ENCODE results near the gene MAML3.

MAML3 gene

DNA sequence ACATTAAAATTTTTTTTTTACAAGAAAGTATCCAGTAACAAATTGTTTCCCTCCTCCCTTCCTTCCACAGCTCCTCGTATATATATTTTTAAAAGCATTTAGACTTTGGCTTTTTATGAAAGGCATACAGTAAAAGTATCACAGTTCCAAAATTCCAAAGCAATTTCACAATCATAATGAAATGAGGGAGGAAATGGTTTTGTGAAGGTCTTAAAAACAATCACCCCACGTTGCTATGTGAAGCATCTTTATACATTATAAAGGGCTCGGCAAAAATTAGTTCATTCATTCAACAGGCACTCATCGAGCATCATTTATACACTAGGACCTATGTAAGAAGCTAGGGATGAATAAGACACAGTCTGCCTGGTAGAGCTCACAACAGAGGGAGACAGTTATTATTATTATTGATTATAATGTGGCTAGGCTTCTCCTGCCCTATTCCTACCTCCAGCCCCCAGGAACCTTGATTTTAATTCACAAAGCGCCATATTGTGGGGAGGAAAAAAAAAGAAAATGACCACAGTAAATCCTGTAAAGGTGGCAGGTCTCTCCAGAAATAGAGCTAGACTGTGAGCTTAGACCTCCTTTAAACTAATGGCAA lies 239.9 kb downstream of the MAML3 start:
- Histone ChIP-seq H3K4me2 (ENCODE audit: low read length) (no peak overlapping the region), H3K27me3 (ENCODE audit: control insufficient read depth, insufficient read depth, low read length) (no peaks in the 10 kb centered on the region), H3K4me3 (ENCODE audit: low read depth, low read length) (no peak overlapping the region), H3K4me1 (peaks cover 4% of the 10 kb centered on the region), H3K27ac (no peak overlapping the region), H3K9ac (no peak overlapping the region), H3K36me3 (ENCODE audit: control insufficient read depth, insufficient read depth, low read length) (no peaks in the 10 kb centered on the region), H3K79me2 (no peaks in the 10 kb centered on the region), H2AFZ (no peak overlapping the region), H3K9me3 (ENCODE audit: control insufficient read depth, low read length) (no peaks in the 10 kb centered on the region)
- TF ChIP-seq, protein P1, sequence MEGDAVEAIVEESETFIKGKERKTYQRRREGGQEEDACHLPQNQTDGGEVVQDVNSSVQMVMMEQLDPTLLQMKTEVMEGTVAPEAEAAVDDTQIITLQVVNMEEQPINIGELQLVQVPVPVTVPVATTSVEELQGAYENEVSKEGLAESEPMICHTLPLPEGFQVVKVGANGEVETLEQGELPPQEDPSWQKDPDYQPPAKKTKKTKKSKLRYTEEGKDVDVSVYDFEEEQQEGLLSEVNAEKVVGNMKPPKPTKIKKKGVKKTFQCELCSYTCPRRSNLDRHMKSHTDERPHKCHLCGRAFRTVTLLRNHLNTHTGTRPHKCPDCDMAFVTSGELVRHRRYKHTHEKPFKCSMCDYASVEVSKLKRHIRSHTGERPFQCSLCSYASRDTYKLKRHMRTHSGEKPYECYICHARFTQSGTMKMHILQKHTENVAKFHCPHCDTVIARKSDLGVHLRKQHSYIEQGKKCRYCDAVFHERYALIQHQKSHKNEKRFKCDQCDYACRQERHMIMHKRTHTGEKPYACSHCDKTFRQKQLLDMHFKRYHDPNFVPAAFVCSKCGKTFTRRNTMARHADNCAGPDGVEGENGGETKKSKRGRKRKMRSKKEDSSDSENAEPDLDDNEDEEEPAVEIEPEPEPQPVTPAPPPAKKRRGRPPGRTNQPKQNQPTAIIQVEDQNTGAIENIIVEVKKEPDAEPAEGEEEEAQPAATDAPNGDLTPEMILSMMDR (IDR thresholded peaks at IDR 0.05): no peak

DNA sequence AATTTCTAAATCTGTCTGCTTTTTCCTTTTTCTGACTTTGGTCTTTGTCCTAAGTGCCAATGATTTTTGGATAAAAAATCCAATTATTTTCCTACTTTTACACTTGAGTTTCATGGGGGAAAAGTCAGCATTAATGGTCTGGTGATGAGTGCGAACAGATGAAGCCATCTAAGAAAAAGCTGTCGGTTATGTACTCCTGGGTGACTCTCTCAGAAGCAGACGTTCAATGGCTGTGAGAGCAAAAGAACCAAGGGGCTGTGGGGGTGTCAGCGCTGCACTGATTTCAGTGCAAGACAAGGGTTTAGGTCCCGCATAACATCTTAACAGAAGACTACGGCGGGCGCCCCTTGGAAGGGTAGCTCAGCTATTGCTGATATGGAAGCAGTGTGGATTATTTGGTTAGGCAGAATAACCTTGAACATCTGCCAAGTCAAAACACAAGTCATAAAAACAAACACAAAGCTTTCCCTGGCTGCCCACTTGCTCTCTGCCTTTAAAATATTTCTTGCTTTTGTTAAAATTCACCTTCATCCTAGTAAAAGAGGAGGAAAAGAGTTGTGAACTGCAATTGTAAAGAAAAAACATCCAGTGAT lies 240.5 kb downstream of the MAML3 start:
- Histone ChIP-seq H3K27me3 (ENCODE audit: control insufficient read depth, insufficient read depth, low read length) (no peaks in the 10 kb centered on the region), H3K4me2 (ENCODE audit: low read length) (no peak overlapping the region), H3K4me1 (peaks cover 4% of the 10 kb centered on the region), H3K9me3 (ENCODE audit: control insufficient read depth, low read length) (no peaks in the 10 kb centered on the region), H3K79me2 (no peaks in the 10 kb centered on the region), H2AFZ (peak overlapping the region; percentile 38), H3K27ac (no peak overlapping the region), H3K36me3 (ENCODE audit: control insufficient read depth, insufficient read depth, low read length) (no peaks in the 10 kb centered on the region), H3K9ac (no peak overlapping the region), H3K4me3 (ENCODE audit: low read depth, low read length) (no peak overlapping the region)
- TF ChIP-seq, protein P1 (IDR thresholded peaks at IDR 0.05): no peak

DNA sequence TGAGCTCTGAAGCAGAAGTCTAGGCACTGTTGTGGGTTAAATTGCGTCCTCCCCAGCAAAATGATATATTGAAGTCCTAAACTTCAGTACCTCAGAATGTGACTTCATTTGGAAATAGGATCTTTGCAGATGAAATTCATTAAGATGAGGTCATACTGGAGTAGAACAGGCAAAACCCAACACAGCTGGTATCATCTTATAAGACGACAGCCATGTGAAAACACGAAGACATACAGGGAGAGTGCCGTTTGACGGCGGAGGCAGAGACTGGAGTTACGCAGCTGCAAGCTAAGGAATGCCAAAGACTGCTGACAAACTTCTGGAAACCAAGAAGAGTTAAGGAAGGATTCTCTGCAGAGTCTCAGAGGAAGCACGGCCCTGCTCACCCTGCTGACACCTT lies 241.5 kb downstream of the MAML3 start:
- H2AFZ ChIP-seq: no peak overlapping the region
- no peak overlapping the region for H3K4me3 ChIP-seq (ENCODE audit: low read depth, low read length)
- no peak overlapping the region for H3K9ac ChIP-seq
- H3K4me1 ChIP-seq: peaks cover 4% of the 10 kb centered on the region
- TF ChIP-seq, protein P1 (IDR thresholded peaks at IDR 0.05): no peak
- H3K27me3 ChIP-seq (ENCODE audit: control insufficient read depth, insufficient read depth, low read length): no peaks in the 10 kb centered on the region
- H3K79me2 ChIP-seq: no peaks in the 10 kb centered on the region
- H3K9me3 ChIP-seq (ENCODE audit: control insufficient read depth, low read length): no peaks in the 10 kb centered on the region
- H3K36me3 ChIP-seq (ENCODE audit: control insufficient read depth, insufficient read depth, low read length): no peaks in the 10 kb centered on the region
- H3K27ac ChIP-seq: no peak overlapping the region
- H3K4me2 ChIP-seq (ENCODE audit: low read length): no peak overlapping the region

DNA sequence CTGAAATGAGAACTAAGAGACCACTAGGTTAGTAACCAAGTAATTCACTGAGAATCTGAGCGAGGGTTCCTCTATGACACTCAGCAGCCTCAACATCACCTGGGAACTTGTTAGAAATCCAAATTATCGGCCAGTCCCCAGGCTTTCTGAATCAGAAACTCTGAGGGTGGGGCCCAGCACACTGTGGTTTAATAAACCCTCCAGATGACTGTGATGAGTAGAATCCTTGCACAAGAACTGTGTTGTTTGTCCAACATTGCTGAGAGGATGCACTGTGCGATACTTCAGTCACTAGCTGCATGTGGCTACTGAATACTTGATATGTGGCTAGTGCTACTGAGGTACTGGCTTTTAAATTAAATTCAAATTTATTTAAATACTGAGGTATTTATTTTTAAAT lies 243.9 kb downstream of the MAML3 start:
- Histone ChIP-seq H3K79me2 (no peaks in the 10 kb centered on the region), H3K9ac (no peak overlapping the region), H3K27me3 (ENCODE audit: control insufficient read depth, insufficient read depth, low read length) (no peaks in the 10 kb centered on the region), H3K4me2 (ENCODE audit: low read length) (no peak overlapping the region), H3K4me3 (ENCODE audit: low read depth, low read length) (no peak overlapping the region), H3K36me3 (ENCODE audit: control insufficient read depth, insufficient read depth, low read length) (no peaks in the 10 kb centered on the region), H3K9me3 (ENCODE audit: control insufficient read depth, low read length) (no peaks in the 10 kb centered on the region), H2AFZ (no peak overlapping the region), H3K27ac (no peak overlapping the region), H3K4me1 (peaks cover 4% of the 10 kb centered on the region)
- TF ChIP-seq, protein P1 (IDR thresholded peaks at IDR 0.05): no peak
